A549 (cell line): ENCODE measurements around the gene GTF2H2C. TPM values are rescaled to one million over a fixed set of nuclear protein-coding genes. Genes with fewer than 3 reads are reported as not detected.
"Not testable (repeated sequence)": the region's sequence is repeated elsewhere in the genome, so short reads cannot be mapped to it uniquely, and the experiment has no call there.

ENCODE experiments used
- ATAC-seq, 2 experiments: fragments of 200-7000 bp in 1 of 2; fragments of >200 bp in 1 of 2; cut with Nextera tagmentation in 1 of 2; cut with Tn5 transposase in 1 of 2; 3 replicates each; pipeline versions ENCODE4 v1.8.0 to v1.9.1; 2018 to 2020; ENCODE audit warnings: mild to moderate bottlenecking in 1 of 2, moderate library complexity in 1 of 2
- CTCF ChIA-PET: fragments of 300-600 bp; sonication (Branson Sonifier 250); formaldehyde crosslinking; extraction: SDS; loops from one replicate; lab custom pipeline; 2021; ENCODE audit warnings: antibody characterized with exemption, inconsistent platforms; lab: Yijun Ruan, JAX
- POLR2A ChIA-PET: fragments of 350-600 bp; formaldehyde crosslinking; extraction: SDS; loops from one replicate; lab custom pipeline; 2021; ENCODE audit warnings: antibody characterized with exemption, inconsistent platforms; lab: Yijun Ruan, JAX
- DNase-seq, 2 experiments: peaks; one replicate each; pipeline versions ENCODE4 v3.0.0 to v3.0.0-alpha.2; 2011 to 2016; ENCODE audit warnings: low read depth in 1 of 2, low spot score in 1 of 2
- FAIRE-seq: peaks from 2 replicates; lab custom pipeline; 2011; peaks lifted over from hg19 to GRCh38; lab: Jason Lieb, UNC
- H3K27ac ChIP-seq, 2 experiments: fragments of >200 bp; sonication (Bioruptor Twin); formaldehyde crosslinking; 3 replicates each; pipeline ENCODE4 v1.5.1; 2016 to 2017
- H3K4me1 ChIP-seq: fragments of >200 bp; sonication (Bioruptor Twin); formaldehyde crosslinking; 3 replicates; pipeline ENCODE4 v1.6.1; 2016
- H3K4me2 ChIP-seq: fragments of >200 bp; sonication (Bioruptor Twin); formaldehyde crosslinking; 3 replicates; pipeline ENCODE4 v1.6.1; 2016
- H3K4me3 ChIP-seq: fragments of >200 bp; sonication (Bioruptor Twin); formaldehyde crosslinking; 3 replicates; pipeline ENCODE4 v1.5.1; 2016
- H3K9me3 ChIP-seq: fragments of >200 bp; sonication (Bioruptor Twin); formaldehyde crosslinking; 3 replicates; pipeline ENCODE4 v1.6.1; 2016
- CBX2 ChIP-seq: fragments of 200-600 bp; sonication (generic); IDR thresholded peaks from 2 replicates; pipeline ENCODE4 v1.6.1; 2016; ENCODE audit warnings: low read depth, mild to moderate bottlenecking, borderline replicate concordance
- FOSB ChIP-seq: fragments of 250-450 bp; sonication (Bioruptor Pico); IDR thresholded peaks from 2 replicates; pipeline ENCODE4 v1.5.0; 2020; ENCODE audit warnings: mild to moderate bottlenecking, moderate library complexity
- FOXS1 ChIP-seq: fragments of 250-450 bp; sonication (Bioruptor Pico); IDR thresholded peaks from 2 replicates; pipeline ENCODE4 v1.5.0; 2020; ENCODE audit warnings: mild to moderate bottlenecking, moderate library complexity
- HEYL ChIP-seq: fragments of 250-450 bp; sonication (Bioruptor Pico); IDR thresholded peaks from 2 replicates; pipeline ENCODE4 v1.8.0; 2021; ENCODE audit warnings: mild to moderate bottlenecking, moderate library complexity
- HMGXB4 ChIP-seq: fragments of 250-450 bp; sonication (Bioruptor Pico); IDR thresholded peaks from 2 replicates; pipeline ENCODE4 v1.5.0; 2021; ENCODE audit warnings: mild to moderate bottlenecking, moderate library complexity, borderline replicate concordance
- HOXB5 ChIP-seq: fragments of 250-450 bp; sonication (Bioruptor Pico); IDR thresholded peaks from 2 replicates; pipeline ENCODE4 v1.5.0; 2020; ENCODE audit warnings: mild to moderate bottlenecking, moderate library complexity
- JUN ChIP-seq, 2 experiments: fragments of >200 bp; sonication (Bioruptor Twin); formaldehyde crosslinking; IDR thresholded peaks; 2 replicates in 1 of 2; 3 replicates in 1 of 2; pipeline ENCODE4 v1.6.1; 2016 to 2017
- JUNB ChIP-seq: fragments of >200 bp; sonication (Bioruptor Twin); formaldehyde crosslinking; IDR thresholded peaks from 2 replicates; pipeline ENCODE4 v1.6.1; 2016
- NR3C1 ChIP-seq: fragments of >200 bp; sonication (Bioruptor Twin); formaldehyde crosslinking; IDR thresholded peaks from 3 replicates; pipeline ENCODE4 v1.6.1; 2017
- RFX5 ChIP-seq: fragments of 450-650 bp; IDR thresholded peaks from 2 replicates; pipeline ENCODE4 v1.7.1; 2014; ENCODE audit warnings: antibody characterized with exemption, mild to moderate bottlenecking, moderate library complexity
- RNF2 ChIP-seq: fragments of 200-600 bp; sonication (generic); IDR thresholded peaks from 2 replicates; pipeline ENCODE4 v1.6.1; 2016; ENCODE audit warnings: low read depth, mild to moderate bottlenecking, antibody characterized with exemption, moderate library complexity, borderline replicate concordance
- TFCP2L1 ChIP-seq: fragments of 250-450 bp; sonication (Bioruptor Pico); IDR thresholded peaks from 2 replicates; pipeline ENCODE4 v1.5.0; 2021; ENCODE audit warnings: mild to moderate bottlenecking
- USF2 ChIP-seq: fragments of 450-650 bp; IDR thresholded peaks from 2 replicates; pipeline ENCODE4 v1.6.1; 2014; ENCODE audit warnings: antibody characterized with exemption
- ZC3H11A ChIP-seq: fragments of 450-650 bp; IDR thresholded peaks from 2 replicates; pipeline ENCODE4 v1.6.1; 2014; ENCODE audit warnings: antibody characterized with exemption, mild to moderate bottlenecking
- ZNF302 ChIP-seq: fragments of 250-450 bp; sonication (Bioruptor Pico); IDR thresholded peaks from 2 replicates; pipeline ENCODE4 v1.9.0; 2021; ENCODE audit warnings: inconsistent platforms, mild to moderate bottlenecking, moderate library complexity
- WGBS: methylation state at CpG from one replicate; pipeline ENCODE4 v1.1.6; 2017; ENCODE audit errors: missing lambda C conversion rate; 5-methylcytosine and 5-hydroxymethylcytosine counted together
- polyA plus RNA-seq, 4 experiments: library from polyadenylated mRNA; depleted of rRNA in 3 of 4; stranded (reverse); fragments of >200 nt; fragmentation: RNase III in 1 of 4; extraction: RNeasy Plus Mini Kit Qiagen cat#74134 plus additional on column Dnase treatment in 1 of 4; gene quantifications; 2 replicates in 3 of 4; 3 replicates in 1 of 4; pipeline ENCODE4 v1.2.3, GENCODE V29; 2011 to 2017

GTF2H2C gene
- polyA plus RNA-seq, 2 of the 4 experiments (the other 2 are of a cell fraction): 46.8 to 62.6 TPM

GRCh38 chr5:69530561-69531405 lies 29.2 kb upstream of the GTF2H2C start:
- CTCF ChIA-PET: no interaction called here
- 86% methylated on average over 7 of the region's 7 CpGs for WGBS

GRCh38 chr5:69531406-69531801 lies 28.6 kb upstream of the GTF2H2C start:
- 92% methylated on average over 3 of the region's 3 CpGs for WGBS
- no peak overlapping the region for H3K4me3 ChIP-seq
- no peaks in the 10 kb centered on the region for H3K9me3 ChIP-seq
- no peak overlapping the region for H3K27ac ChIP-seq
- no peaks in the 10 kb centered on the region for H3K4me1 ChIP-seq
- no peak for TF ChIP-seq TFCP2L1 (CRISPR knock-in tag)
- no peak for TF ChIP-seq JUNB
- no peak for TF ChIP-seq USF2
- TF ChIP-seq ZC3H11A: no peak
- no peak for TF ChIP-seq FOSB (CRISPR knock-in tag)
- no peak for TF ChIP-seq HMGXB4 (CRISPR knock-in tag)
- no peak for TF ChIP-seq FOXS1 (CRISPR knock-in tag)
- no peak for TF ChIP-seq RFX5
- TF ChIP-seq RNF2: no peak
- TF ChIP-seq HOXB5 (CRISPR knock-in tag): no peak
- TF ChIP-seq CBX2: no peak
- TF ChIP-seq HEYL (CRISPR knock-in tag): no peak
- no peak for TF ChIP-seq NR3C1
- ATAC-seq (no peak), FAIRE-seq (no peak), DNase-seq (no peak)
- CTCF ChIA-PET: no interaction called here
- H3K4me2 ChIP-seq: no peak overlapping the region
- POLR2A ChIA-PET: no interaction called here

More at GRCh38 chr5:69530561-69531405, 29.2 kb upstream of the GTF2H2C start:
- POLR2A ChIA-PET: no interaction called here
- no peak overlapping the region for H3K4me3 ChIP-seq
- ATAC-seq (no peak), DNase-seq (no peak), FAIRE-seq (no peak)
- H3K27ac ChIP-seq: no peak overlapping the region
- H3K4me2 ChIP-seq: no peak overlapping the region
- H3K4me1 ChIP-seq: no peaks in the 10 kb centered on the region
- TF ChIP-seq ZNF302: no peak
- no peak for TF ChIP-seq JUN (IDR thresholded peaks at IDR 0.05)
- no peaks in the 10 kb centered on the region for H3K9me3 ChIP-seq

- FAIRE-seq, H3K4me3 ChIP-seq, H3K4me2 ChIP-seq, H3K4me1 ChIP-seq, CTCF ChIA-PET, H3K9me3 ChIP-seq, H3K27ac ChIP-seq, DNase-seq, ATAC-seq, POLR2A ChIA-PET: not testable (repeated sequence)
- 68% methylated on average over 3 of the region's 3 CpGs for WGBS
Measured at GRCh38 chr5:69537911-69538310, 22.1 kb upstream of the GTF2H2C start.

GRCh38 chr5:69538735-69539134 lies 21.3 kb upstream of the GTF2H2C start:
- H3K9me3 ChIP-seq, POLR2A ChIA-PET, ATAC-seq, FAIRE-seq, DNase-seq, CTCF ChIA-PET, H3K4me1 ChIP-seq, H3K4me2 ChIP-seq, H3K4me3 ChIP-seq, H3K27ac ChIP-seq: not testable (repeated sequence)
- 89% methylated on average over 2 of the region's 2 CpGs for WGBS

GRCh38 chr5:69541347-69541746 lies 18.6 kb upstream of the GTF2H2C start:
- H3K4me3 ChIP-seq, H3K27ac ChIP-seq, H3K4me1 ChIP-seq, DNase-seq, H3K9me3 ChIP-seq, POLR2A ChIA-PET, ATAC-seq, H3K4me2 ChIP-seq, CTCF ChIA-PET, FAIRE-seq: not testable (repeated sequence)
- no CpG with 5 or more reads among the region's 1 CpG for WGBS

- POLR2A ChIA-PET, H3K4me3 ChIP-seq, H3K27ac ChIP-seq, H3K9me3 ChIP-seq, H3K4me2 ChIP-seq, FAIRE-seq, H3K4me1 ChIP-seq, CTCF ChIA-PET, DNase-seq, ATAC-seq: not testable (repeated sequence)
- WGBS: no CpG with 5 or more reads among the region's 3 CpGs
Measured at GRCh38 chr5:69542838-69543618, 17.0 kb upstream of the GTF2H2C start.

- FAIRE-seq, ATAC-seq: not testable (repeated sequence)
Measured at GRCh38 chr5:69544602-69545001, 15.4 kb upstream of the GTF2H2C start.

More at GRCh38 chr5:69544602-69545001, 15.4 kb upstream of the GTF2H2C start:
- POLR2A ChIA-PET, H3K4me1 ChIP-seq, H3K27ac ChIP-seq, DNase-seq, H3K4me2 ChIP-seq, H3K4me3 ChIP-seq, H3K9me3 ChIP-seq, CTCF ChIA-PET: not testable (repeated sequence)
- WGBS: no CpG with 5 or more reads among the region's 7 CpGs
